ENCODE results near the gene IL13. TPM values are rescaled to one million over a fixed set of nuclear protein-coding genes. Genes with fewer than 3 reads are reported as not detected.

The IL13 gene
- total and polyA plus RNA-seq, 7 donors, result 0.15 TPM; not detected in 6

GRCh38 chr5:132658381-132659302 is 669 bp downstream of the IL13 start:
- peaks cover 0 to 16% (median 13%) of the 10 kb centered on the region in 4 donors for H3K4me1 ChIP-seq
- DNase-seq, result no peak
- TF ChIP-seq EP300 (IDR thresholded peaks at IDR 0.05) (no peak), POLR2A (IDR thresholded peaks at IDR 0.05) (no peak)
- H3K4me3 ChIP-seq, result no peak overlapping the region
- no peaks in the 10 kb centered on the region for H3K9me3 ChIP-seq
- intact Hi-C loops (cut with DNase I), result no loop called here
- no peaks in the 10 kb centered on the region for H3K36me3 ChIP-seq
- H3K27me3 ChIP-seq, result peaks cover 10 to 31% (median 13%) of the 10 kb centered on the region in 3 donors
- no peak overlapping the region for H3K27ac ChIP-seq
- 90 to 91% methylated on average over 9 of the region's 9 CpGs for WGBS, 2 donors

DNA sequence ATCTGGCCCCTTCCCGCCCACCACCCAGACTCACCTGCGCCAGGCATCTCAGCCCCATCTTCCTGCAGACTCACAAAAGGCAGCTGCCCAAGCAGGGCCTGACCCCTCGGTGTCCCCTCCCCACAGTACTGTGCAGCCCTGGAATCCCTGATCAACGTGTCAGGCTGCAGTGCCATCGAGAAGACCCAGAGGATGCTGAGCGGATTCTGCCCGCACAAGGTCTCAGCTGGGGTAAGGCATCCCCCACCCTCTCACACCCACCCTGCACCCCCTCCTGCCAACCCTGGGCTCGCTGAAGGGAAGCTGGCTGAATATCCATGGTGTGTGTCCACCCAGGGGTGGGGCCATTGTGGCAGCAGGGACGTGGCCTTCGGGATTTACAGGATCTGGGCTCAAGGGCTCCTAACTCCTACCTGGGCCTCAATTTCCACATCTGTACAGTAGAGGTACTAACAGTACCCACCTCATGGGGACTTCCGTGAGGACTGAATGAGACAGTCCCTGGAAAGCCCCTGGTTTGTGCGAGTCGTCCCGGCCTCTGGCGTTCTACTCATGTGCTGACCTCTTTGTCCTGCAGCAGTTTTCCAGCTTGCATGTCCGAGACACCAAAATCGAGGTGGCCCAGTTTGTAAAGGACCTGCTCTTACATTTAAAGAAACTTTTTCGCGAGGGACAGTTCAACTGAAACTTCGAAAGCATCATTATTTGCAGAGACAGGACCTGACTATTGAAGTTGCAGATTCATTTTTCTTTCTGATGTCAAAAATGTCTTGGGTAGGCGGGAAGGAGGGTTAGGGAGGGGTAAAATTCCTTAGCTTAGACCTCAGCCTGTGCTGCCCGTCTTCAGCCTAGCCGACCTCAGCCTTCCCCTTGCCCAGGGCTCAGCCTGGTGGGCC is 1.9 kb downstream of the IL13 start:
- Histone ChIP-seq H3K9me3 (no peaks in the 10 kb centered on the region), H3K27ac (no peak overlapping the region), H3K4me3 (no peak overlapping the region), H3K27me3 (peaks cover 5 to 25% (median 13%) of the 10 kb centered on the region in 3 donors), H3K36me3 (no peaks in the 10 kb centered on the region), H3K4me1 (peaks cover 0 to 16% (median 13%) of the 10 kb centered on the region in 4 donors)
- no peak for TF ChIP-seq CTCF (IDR thresholded peaks at IDR 0.05)
- TF ChIP-seq EP300 (IDR thresholded peaks at IDR 0.05), result no peak
- no peak for TF ChIP-seq POLR2A (IDR thresholded peaks at IDR 0.05)
- TF ChIP-seq POLR2AphosphoS5 (IDR thresholded peaks at IDR 0.05), result no peak
- 91 to 92% methylated on average over 23 of the region's 23 CpGs for WGBS, 2 donors
- DNase-seq, result no peak
- intact Hi-C loops (cut with DNase I), result no loop called here

DNA sequence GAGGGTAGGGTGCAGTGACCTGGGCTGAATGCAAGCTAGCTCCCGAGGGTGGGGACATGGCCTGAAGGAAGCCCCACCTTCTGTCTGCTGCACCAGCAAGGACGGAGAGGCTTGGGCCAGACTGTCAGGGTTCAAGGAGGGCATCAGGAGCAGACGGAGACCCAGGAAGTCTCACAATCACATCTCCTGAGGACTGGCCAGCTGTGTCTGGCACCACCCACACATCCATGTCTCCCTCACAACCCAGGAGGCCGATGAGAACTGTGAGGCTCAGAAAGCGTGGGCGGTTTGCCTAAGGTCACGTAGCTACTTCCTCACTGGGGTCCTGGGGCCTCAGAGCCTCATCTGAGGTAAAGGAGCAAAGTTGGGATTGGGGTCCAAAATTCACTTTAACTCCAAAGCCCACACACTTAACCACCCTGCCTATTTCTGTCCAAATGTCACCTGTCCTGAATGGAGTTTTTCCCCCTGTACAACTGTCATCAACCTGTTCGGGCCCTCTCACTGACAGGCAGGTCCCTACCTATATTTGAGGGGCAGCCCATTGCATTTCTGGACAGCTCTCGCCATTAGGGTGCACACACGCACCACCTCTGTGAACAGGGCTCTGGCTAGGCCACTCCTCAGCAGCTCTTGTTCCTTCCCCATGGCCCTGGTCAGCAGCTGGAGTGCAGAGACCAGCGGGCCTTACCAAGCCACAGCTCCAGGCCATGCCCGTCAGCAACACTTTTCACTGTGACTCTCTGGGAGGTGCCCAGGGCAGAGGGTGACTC is 3.4 kb downstream of the IL13 start:
- WGBS, 2 donors, result 85 to 87% methylated on average over 12 of the region's 12 CpGs
- H3K27ac ChIP-seq, result no peak overlapping the region
- intact Hi-C loops (cut with DNase I), result no loop called here
- H3K36me3 ChIP-seq, result no peaks in the 10 kb centered on the region
- H3K27me3 ChIP-seq, result peaks cover 1 to 9% (median 2%) of the 10 kb centered on the region in 3 donors
- DNase-seq, result no peak
- no peak overlapping the region for H3K4me3 ChIP-seq
- no peaks in the 10 kb centered on the region for H3K9me3 ChIP-seq
- peaks cover 0 to 6% (median 4%) of the 10 kb centered on the region in 4 donors for H3K4me1 ChIP-seq
- TF ChIP-seq POLR2A (IDR thresholded peaks at IDR 0.05) (no peak), EP300 (IDR thresholded peaks at IDR 0.05) (no peak), CTCF (IDR thresholded peaks at IDR 0.05) (no peak), POLR2AphosphoS5 (IDR thresholded peaks at IDR 0.05) (no peak)

DNA sequence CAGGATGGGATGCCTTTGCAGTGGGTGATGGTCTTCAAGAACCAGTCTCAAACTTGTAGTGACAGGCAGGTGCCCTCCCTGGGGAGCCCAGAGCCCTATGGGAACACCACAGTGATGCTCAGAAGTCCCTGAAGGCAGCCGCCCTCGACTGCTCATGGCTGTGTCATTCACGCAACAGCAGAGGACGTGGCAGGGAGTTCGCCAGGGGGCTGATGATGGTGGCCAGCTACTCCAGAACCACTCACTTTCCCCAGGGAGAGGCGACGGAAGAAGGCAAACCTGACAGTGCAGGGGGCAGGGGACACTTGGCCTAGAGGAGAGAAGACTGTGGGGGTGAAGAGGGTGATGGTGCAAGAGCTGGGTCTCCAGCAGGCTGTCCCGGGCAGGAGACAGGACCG is 4.0 kb downstream of the IL13 start:
- H3K27ac ChIP-seq, result no peak overlapping the region
- H3K4me3 ChIP-seq, result no peak overlapping the region
- no peak for DNase-seq
- TF ChIP-seq POLR2A (IDR thresholded peaks at IDR 0.05), result no peak
- no peak for TF ChIP-seq CTCF (IDR thresholded peaks at IDR 0.05)
- no peak for TF ChIP-seq POLR2AphosphoS5 (IDR thresholded peaks at IDR 0.05)
- no peak for TF ChIP-seq EP300 (IDR thresholded peaks at IDR 0.05)
- intact Hi-C loops (cut with DNase I), result no loop called here
- peaks cover 0 to under 1% (median 0%) of the 10 kb centered on the region in 4 donors for H3K4me1 ChIP-seq
- no peaks in the 10 kb centered on the region for H3K36me3 ChIP-seq
- H3K9me3 ChIP-seq, result no peaks in the 10 kb centered on the region
- peaks cover 0 to 4% (median 0%) of the 10 kb centered on the region in 3 donors for H3K27me3 ChIP-seq
- 83 to 97% methylated on average over 9 of the region's 9 CpGs for WGBS, 2 donors

All from sigmoid colon (tissue), 7 donors.